LoVo (cell line): ENCODE measurements around the gene CAMTA1.
A peak's percentile ranks its signal among the peaks of the same experiment; 100 is the strongest.
"Not testable (repeated sequence)": the region's sequence is repeated elsewhere in the genome, so short reads cannot be mapped to it uniquely, and the experiment has no call there.

Experiments
- DNase-seq: peaks from one replicate; pipeline ENCODE4 v3.0.0-alpha.2; 2016; ENCODE audit warnings: low spot score

Gene CAMTA1

DNA sequence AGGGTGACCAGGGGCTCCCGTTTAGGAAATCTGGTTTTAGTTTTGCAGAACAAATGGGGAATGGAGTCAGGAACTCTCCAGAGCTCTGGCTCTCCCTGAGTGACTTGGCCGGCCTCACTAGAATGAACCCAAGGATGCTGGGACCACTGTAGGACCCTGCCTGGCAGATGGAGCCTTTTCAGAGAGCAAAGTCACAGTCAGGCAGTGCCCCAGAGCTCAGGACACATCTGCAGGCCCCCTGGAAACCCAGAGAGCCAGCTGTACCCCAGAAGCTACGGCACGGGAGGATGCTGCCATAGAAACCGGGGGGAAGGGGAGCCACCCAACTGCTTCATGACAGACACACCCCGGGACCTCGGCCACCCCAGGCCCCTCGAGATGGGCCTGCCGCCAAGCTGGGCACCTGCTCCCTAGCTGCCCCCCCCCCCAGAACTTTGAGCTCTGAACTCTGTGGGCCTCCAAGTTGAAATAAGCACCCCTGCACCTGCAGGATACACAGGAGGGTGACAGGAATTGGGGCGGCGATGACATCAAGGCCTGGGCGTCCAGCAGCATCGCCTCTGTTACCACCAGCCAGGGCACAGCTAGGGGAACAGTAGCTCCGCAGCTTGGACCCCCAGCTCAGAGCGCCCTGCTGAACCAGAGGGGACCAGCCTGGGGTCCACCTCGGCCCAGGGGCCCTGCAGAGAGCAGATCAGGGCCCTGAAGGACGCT, 894.1 kb downstream of the CAMTA1 start:
- no peak for DNase-seq

- DNase-seq, result no peak
Observed at GRCh38 chr1:7679873-7680206, 894.6 kb downstream of the CAMTA1 start.

DNA sequence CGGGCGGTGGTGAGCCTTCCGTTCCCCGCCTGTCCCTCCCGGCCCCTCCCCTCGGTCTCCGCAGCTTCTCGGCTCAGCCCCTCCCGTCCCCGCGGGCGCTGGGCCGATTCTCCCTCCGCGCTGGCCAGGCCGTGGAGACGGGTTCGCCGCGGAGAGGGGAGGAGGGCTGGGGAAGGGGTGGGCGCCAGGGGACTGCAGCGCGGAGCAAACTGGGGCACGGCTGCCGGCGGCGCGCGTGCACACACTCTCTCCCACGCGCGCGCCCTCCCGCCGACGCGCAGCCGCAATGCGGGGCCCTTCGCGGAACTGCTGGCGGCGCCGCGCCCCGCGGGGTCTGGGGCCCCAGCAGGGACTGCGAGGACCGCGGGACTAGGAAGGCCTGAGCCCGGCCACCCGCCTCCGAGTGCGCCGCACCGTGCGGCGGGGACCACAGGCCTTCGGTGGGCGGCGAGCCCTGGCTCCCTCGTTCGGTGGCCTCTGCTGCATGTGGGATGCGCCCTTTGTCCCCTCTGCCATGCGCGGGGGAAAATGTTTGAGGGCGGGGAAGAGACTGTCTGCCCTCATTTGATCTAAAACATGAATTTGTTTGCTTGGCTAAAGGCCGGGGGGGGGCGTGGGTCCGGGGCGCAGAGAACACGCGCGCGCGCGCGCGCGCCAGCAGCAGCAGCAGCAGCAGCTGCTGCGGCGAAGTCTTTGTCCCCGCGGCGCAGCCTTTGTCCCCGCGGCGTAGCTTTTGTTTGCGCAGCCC, 895.1 kb downstream of the CAMTA1 start:
- peak; percentile 50 for DNase-seq

DNA sequence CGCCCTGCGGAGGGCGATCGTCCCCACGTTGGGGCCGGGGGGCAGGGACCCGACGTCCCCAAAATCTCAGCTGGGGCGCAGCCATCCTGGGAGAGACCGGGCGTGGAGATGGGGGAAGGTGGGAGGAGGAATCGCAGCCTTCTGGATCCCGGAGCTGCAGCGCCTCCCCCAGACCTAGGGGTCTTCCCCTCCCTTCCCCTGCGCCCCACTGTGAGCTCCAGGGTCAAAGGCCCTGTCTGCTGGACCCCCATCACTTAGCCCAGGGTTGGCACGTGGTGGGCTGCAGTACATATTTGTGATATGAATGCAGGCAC, 895.7 kb downstream of the CAMTA1 start:
- DNase-seq, result no peak

DNA sequence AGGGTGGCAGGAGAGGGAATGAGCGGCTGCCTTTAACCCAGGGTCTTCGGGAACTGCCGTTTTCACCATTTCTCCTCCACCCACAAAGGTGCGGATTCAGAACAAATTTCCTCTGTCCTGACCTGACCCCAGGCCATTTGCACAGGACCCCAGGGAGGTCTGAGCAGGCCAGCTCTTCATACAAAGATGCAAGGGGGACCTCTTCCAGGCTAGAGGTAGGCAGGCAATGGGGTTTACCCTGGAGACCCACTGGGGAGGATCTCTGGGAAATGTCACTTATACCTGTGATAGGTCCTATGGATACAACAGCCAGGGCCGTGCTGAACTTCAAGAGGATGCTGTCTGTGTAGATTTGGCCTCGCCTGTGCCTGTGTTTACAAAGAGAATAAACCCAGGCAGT, 896.1 kb downstream of the CAMTA1 start:
- DNase-seq, result no peak

GRCh38 chr1:7683521-7683920, 898.3 kb downstream of the CAMTA1 start:
- no peak for DNase-seq

- DNase-seq, result no peak
Observed at GRCh38 chr1:7684132-7684531, 898.9 kb downstream of the CAMTA1 start.

GRCh38 chr1:7684861-7685635, 899.8 kb downstream of the CAMTA1 start:
- no peak for DNase-seq

DNA sequence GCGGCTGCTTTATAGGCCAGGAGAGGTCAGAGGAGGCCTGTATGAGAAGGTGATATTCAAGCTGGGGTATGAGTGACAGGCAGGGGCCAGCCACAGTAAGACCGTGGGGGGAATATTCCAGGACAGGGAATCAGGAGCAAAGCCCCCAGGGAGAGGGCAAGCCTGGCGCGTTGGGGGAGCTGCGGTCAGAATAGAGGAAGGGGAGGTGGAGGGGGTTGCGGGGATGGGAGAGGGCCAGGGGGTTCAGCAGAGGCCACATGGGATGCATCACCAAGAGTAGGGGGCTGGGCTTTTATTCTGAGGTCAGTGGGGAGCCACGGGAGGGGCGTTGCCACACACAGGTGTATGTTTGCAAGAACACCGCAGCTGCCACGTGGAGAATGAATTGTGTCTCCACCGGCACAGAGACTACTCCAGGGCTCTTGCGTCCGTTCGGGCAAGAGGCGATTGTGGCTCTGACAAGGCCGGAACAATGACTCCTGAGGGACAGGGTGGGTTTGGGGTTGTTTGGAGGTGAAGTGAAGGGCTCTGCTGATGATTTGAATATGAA, 901.1 kb downstream of the CAMTA1 start:
- no peak for DNase-seq

DNA sequence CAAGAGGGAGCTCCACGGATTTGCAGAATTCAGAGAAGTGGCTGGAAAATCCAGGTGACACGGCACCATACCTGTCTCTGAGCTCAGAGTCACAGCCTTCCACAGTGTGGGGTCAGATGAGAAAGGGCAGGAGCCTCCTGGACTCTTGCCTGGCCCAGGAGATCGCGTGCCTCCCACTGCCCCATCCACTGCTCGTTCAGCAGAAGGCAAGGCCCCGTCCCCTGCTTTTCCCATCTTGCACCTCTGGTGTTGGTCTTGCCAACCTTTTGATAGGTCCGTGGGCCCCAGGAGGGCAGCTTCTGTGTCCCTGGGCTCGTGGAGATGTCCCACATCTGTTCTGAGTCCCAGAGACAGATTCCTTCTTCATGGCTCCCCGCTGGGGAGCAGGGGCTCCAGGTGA, 902.2 kb downstream of the CAMTA1 start:
- no peak for DNase-seq

GRCh38 chr1:7688659-7689058, 903.4 kb downstream of the CAMTA1 start:
- no peak for DNase-seq

GRCh38 chr1:7689307-7689706, 904.1 kb downstream of the CAMTA1 start:
- not testable (repeated sequence) for DNase-seq

DNA sequence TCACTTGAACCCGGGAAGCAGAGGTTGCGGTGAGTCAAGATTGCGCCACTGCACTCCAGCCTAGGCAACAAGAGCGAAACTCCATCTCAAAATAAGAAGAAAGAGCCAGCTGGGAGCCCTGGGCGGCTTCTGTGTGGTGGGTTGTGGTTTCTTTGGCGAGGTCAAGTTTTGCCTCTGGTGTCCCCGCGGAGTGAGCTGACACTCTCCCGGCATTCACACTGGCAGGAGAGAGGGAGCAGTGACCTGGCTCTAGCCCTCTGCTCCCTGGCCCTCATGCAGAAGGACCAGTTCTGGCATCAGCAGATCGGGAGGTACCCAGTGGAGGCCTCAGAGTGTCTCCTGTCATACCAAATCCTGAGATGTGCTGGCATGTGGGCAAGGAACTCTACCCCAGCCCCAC, 904.8 kb downstream of the CAMTA1 start:
- no peak for DNase-seq

DNA sequence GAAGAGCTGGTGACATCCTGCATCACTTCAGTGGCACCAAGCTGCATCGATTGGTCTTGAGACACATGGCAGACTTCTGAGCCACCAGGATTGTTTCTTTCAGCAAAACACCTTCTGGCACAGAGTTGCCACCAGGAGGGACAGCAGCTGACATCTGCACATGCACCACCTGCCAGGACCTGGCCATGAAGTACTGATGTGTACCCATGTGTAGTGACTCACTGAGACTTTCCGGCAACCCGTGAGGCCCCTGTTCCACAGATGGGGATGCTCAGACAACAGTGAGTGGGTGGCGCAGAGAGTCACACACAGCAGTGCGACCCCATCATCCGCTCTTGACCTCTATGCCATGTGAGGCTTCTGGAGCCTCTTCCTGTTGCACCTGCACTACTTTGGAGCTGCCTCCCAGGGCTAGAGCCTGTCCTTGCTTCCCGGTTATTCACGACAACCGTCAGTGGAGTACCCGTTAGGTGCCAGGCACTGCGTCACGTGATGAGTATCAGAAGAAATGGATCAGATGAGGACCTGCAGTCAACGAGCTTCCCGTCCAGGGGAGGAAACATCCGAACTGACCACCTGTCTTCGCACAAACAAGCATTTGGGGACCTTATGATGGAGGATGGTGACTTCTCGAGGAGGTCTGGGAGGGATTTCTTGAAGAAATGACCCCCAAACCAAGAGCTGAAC, 905.4 kb downstream of the CAMTA1 start:
- DNase-seq, result no peak

DNA sequence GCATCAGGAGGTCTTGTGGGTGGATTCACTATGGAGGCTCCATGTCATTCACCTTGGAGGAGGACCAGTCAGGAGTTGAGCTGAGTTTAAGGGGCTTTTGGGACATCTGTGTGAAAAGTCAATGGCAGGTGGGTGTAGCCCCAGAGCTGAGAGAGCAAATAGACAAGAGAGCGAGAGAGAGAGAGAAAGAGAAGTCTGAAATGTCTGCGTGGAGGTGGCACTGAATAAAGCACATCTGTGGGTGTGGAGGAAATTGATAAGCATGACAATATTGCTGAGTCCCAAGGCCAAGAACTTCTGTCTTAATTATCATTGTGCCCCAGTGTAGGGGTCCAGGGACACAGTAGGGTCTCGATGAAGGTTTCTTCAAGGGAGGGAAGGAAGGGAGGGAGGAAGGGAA, 906.3 kb downstream of the CAMTA1 start:
- no peak for DNase-seq

DNA sequence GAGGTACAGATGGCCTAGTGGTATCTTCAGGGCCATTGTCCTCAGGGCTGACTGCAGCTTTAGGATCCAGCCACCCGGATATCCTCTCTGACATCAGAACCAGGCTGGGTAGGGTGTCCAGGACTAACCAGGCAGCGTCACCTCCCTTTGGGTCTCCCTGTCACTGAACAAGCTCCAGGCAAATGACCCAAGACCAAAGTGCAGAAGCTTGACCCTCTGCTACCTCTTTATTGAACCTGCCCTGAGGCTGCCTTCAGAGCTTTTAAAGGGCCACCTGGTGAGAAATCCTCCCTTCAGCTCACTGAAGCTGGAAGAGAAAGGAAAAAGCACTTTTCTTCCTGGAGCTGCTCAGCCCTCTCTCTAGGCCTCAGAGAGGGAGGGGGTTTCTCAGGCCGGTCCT, 906.8 kb downstream of the CAMTA1 start:
- no peak for DNase-seq

DNA sequence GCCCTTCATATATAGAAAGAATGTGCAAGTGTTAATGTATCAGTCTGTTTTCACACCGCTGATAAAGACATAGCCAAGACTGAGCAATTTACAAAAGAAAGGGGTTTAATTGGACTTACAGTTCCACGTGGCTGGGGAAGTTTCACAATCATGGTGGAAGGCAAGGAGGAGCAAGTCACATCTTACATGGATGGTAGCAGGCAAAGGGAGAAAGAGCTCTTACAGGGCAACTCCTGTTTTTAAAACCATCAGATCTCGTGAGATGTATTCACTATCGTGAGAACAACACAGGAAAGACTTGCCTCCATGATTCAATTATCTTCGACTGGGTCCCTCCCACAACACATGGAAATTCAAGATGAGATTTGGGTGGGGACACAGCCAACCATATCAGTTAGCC, 907.8 kb downstream of the CAMTA1 start:
- DNase-seq, result not testable (repeated sequence)

- DNase-seq, result no peak
Observed at GRCh38 chr1:7693662-7694061, 908.4 kb downstream of the CAMTA1 start.

DNA sequence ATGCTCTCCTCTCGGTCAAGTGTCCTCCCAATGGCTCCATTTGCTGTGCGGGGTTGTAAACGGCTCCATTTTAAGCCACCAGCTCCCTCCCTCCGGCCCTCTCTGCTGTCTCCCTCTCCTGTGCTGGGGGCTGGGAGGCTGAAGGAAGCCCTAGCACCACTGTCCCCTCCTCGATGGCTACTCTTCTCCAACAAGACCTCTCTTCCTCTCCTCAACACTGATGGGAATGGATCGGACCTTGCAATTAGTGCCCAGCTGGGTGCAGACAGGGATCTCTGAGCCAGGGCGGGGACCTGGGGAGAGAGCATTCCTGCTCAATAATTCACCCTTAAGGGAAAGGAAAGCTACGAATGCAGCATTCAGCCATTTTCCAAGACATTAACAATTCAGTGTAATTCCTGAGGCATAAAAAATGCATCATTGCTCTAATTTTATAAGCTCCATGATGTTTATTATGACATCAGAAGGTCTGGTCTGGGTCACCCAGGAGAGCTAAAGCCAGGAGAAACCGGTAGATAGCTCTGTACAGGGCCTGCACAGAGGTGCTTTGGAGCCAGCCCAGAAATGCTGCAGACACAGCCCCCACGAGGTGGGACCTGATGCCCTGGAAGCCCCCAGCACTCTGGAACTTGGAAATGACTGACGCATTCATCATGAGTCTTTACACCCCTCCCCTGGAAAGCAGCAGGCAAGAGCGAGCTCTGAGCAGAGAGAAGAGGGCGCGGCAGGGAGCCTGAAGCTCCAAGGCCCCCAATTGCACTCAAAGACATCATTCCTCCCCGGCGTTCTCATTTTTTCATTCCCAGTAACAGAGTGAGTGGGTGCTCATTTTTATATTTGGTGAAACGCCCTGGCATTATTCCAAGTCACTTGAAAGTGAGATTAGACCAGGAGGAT, 909.6 kb downstream of the CAMTA1 start:
- no peak for DNase-seq

DNA sequence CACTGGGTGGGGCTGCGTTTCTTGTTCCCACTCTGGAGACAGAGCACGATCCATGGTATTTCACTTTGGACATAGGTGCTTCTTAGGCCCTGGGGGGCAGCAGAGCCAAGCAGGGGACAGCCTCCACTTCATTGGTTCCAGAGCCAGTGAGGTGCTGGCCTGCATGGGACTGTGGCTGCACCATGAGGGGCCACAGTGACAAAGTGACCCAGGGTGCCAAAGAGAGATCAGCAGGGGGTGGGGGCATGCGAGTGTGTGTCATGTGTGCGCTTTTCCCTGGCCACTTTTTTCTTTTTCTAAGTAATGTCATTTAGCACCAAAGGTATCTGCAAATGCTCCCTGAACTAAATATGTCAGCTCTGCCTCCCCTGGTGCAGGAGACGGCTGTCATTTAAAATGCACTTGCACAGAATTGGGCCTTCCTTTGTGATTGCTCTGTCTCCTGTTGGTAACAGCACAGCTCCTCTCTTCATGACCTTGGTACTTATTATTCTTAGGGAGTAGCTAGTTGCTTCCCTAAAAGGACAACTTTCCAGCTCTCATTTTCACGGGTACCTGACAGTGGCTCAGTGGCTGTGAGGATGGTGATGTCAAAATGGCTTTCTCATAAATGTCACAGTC, 910.4 kb downstream of the CAMTA1 start:
- DNase-seq, result no peak

GRCh38 chr1:7698641-7699040, 913.4 kb downstream of the CAMTA1 start:
- no peak for DNase-seq
